NCI-H2081 (cell line): ENCODE results near the gene KRTAP10-2.
"Not testable (repeated sequence)": the region's sequence is repeated elsewhere in the genome, so short reads cannot be mapped to it uniquely, and the experiment has no call there.

Experiments used
- DNase-seq, 2 experiments: peaks; one replicate each; lab custom pipeline; 2025; lab: John Stamatoyannopoulos, UW

Gene KRTAP10-2

DNA sequence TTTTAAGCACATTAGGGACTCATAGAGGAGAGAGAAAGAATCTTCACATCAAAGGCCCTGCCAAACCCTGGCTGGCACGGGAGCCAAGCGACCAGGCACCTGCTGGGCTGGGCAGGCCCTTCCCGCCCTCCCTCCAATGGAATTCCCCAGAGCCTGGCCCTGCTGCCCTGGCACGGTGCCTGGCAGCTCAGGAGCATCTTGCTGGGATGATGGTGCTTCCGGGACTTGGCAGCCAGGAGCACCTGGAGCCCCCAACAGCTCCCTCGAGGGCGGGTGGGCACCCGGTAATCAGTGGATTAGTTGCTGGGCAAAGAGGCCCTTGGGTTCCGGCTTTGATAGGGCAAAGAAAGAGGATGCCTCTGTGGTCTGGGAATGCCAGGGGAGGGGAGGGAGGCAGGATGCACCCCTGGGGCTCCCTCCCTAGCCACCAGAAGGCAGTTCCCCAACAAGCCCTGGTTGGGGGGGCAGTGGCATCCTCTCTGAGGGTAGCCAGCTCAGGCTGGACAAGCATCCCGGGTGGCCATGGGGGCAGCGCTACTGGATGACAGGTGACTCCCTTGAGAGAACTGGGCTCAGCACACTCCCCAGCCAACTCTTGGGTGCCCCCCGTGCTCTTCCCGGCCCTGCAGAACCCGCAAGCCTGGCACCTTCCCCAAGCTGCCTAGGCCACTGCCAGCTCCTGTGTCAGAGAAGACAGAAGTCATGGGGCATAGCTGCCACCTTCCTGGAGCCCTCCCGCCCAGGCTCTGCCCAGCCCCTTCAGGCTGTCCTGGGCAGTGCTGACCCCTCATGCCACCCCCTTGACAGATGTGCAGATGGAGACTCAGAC, 37.7 kb downstream of the KRTAP10-2 start:
- peak; percentile 42 to 69 for DNase-seq

DNA sequence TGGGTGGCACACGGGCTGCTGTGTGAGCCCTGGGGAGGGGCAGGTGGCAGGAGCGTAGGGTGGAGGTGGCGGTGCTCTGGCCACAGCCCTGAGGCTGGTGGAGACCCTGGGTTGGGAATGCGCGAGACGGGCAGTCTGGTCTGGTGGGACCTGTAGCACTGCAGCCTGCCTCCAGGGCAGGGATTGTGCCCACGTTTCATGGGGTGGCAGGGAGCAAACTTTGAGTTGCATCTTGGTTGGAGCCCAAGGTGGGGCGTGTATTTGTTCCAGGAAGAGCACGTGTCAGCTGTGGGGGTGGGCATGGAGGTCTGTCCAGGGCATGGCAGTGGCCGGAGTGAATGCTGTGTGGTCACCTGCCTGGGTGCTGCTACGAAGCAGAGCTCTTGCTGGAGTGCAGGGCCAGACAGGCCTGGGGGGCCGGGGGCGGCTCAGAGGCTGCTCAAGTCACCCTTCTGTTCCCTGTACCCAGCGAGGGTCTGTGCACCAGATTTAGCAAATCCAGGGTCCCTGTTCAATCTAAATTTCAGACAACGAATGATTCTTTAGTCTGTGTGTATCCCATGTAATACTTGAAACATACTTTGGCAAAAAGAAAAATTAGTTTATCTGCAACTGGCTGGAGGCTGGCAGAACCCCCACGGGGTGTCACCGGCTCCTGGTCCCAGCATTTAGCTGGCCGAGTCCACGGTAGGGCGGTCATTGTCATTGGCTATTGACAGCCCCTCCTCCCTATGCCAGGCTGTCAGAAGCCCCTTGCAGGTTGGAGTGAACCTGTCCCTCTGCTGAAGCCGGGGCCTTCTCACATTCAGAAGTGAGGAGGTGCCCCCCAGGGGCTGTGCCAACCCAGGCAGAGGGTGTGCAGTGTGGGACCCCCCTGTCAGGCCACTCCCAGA, 38.6 kb downstream of the KRTAP10-2 start:
- DNase-seq = no peak

DNA sequence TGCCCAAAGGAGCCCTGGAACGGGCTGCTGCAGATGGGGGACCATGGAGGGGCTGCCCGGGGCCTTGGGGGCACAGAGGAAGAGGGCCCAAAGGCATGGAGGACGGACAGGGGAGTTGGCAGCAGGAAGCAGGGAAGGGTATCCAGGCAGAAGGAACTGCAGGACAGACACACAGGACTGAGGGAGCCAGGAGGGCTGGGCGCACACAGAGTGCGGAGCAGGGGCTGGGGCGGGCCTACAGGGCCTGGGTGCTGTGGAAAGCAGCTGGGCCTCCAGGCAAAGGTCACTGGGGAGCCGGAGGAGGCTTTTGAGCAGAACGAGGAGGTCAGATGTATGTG, 39.4 kb downstream of the KRTAP10-2 start:
- DNase-seq = no peak

DNA sequence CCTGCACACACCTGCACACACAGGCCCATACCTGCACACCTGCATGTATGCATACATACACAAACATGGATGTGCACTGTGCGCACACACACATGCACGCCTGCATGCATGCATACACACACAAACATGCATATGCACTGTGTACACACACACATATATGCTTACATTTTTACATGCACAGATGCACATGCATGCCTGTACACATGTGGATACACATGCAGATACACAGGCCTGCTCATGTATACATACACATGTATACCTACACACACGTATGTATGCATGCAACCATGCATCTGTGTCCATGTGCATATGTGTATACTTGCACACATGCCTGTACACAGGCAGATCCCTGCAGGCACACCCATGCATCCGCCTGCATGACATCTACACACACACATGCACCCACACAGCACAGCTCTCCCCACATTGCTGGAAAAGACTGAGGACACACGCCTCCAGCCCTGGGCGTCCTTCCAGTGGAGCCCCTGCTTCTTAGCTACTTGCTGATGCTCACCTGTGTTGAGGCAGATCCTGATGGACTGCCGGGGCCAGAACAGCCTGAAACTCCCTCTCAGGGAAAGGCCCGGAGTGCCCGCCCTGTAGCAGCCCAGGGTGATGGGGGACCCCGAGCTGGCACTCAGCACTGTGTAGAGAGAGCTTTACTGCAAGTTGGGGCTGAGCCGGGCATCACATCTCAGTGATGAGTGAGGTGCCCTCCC, 39.9 kb downstream of the KRTAP10-2 start:
- DNase-seq = no peak

DNA sequence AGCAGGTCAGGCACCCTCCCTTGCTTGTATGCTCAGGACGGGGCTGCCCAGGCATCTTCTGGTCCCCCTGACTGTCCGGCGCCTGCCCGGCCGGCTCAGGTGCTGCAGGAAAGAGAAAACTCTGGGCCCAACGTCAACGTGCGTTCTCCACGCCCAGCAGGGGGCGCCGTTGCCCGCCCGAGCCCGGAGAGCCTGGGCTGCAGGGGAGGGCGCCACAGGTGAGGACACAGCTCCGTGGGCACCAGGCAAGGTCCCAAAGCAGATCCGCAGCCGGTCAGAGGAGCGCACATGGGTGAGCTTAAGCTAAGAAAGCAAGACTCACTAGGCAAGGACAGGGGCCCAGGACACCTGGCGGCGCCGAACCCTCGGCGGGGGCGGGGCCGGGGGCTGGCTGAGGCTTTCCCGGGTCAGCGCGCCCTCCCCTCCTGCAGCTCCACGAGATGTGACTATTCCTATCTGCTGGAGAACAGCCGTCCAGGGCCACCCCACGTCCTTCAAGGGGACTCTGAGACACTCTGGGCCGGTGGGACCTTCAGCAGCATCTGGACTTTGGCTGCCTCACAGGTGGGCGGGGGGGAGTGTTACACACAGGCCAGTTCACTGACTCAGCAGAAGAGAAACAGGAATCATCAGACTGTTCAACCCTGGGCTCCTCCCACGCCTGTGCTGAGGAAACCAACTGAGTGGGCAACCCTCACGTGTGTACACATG, 40.6 kb downstream of the KRTAP10-2 start:
- peak; percentile 55 to 65 for DNase-seq

DNA sequence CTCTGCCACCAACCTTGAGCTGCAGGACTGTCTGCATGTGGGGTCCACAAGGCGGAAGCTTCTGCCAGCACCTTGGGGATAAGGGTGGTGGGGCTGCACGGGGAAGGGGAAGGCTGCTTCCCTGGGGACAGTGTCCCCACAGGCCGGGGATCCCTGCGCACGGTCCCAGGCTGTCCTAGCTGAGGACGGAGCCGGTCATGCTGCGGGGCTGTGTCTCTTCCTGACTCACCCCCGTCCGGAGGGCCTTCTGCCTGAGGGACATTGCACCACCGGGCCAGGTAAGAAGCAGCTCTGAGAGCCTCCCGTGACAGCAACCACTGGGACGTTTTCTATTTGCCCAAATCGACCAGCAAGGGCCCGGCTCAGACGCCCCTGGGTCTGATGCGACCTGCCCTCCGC, 41.2 kb downstream of the KRTAP10-2 start:
- DNase-seq = no peak

DNA sequence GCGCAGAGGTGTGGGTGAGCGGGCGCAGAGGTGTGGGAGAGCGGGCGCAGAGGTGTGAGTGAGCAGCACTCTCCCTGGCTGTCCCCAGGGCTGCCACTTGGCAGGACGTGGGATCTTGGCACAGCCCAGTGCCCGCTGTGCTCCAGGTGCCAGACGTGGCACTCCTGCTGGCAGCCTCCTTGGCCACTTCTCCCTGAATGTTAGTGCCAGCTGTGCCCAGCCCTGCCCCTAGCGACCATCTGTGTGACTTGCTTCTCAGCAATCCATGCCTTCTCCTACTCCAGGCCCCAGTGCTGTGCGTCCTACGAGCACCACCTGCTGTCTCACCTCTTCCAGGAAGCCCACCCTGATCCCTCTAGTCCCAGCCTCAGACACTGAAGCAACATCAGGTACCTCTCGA, 41.8 kb downstream of the KRTAP10-2 start:
- DNase-seq = peak; percentile 65 to 81

DNA sequence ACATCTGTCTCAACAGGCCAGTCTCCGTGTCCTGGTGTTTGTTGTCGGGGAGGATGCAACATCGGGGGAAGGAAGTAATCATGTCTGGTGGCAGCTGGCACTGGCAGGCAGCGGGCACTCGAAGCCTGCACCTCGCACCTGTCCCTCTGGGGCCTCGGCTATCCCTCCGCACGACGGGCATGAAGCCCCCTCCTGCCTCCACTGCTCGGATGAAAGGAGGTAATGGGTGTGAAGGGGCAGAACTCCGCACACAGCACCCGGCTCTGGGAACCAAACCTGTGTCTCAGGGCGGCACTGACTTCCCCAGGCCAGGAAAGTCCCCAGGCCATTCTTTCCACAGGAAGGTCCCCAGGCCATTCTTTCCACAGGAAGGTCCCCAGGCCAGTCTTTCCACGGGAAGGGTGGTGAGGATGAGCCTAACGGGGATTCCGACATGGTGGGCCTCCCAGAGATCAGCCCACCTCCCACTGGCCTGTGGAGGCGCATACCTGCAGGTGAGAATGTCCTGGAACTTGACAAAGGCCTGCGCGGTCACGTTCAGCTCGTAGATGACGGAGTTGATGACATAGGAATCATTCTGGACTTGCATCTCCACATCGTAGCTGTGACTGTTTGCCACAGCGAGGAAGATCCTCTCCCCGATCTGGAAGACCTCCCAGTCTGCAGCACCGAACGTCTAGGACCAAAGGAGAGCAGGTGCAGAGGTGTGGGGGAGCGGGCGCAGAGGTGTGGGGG, 42.4 kb downstream of the KRTAP10-2 start:
- no peak for DNase-seq

DNA sequence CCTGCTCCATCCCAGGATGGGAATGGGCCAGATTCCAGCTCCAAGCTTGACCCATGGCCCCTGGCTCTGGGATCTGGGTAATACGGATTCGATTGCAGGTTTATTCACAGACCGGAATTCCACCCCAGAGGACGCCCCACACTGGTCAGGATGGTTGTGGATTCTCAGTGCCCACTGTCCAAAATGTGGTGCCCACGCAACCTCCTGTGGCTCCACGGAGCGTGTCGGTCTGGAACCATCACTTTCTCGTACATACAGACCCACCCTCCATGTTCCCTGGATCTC, 42.9 kb downstream of the KRTAP10-2 start:
- no peak for DNase-seq

DNA sequence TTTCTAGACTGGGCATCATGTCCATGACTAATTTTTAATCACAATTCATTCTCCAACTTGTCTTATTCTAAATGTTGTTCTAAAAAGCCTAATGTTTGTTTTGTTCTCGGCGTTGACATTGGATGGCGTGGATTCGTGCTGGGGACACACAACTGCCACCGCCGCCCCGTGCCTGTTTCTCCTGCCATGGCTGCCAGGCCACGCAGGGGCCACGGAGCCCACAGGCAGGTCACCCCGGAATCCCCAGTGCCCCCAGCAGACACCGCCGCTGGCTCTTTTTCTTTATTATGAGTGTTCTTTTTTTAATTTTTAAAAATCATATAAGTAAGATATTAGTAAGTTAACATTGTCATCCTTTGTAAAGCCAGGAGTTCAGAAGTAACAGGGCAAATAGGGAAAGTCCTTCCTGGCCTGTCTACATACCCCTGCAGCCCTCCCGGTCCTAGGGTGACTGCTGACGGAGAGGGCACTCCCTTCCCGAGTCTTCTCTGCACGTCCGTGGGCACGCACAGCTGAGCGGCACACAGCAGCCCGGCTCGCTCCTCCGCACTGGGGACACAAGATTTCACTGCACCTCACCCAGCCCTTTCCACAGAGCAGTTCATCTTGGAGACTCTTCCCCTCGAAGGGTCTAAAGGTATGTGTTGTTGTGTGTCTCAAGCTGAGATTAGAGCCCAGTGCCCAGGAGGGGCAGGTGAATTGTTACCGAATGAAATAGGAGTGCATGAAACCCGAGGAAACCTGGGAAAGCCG, 43.5 kb downstream of the KRTAP10-2 start:
- DNase-seq = no peak

DNA sequence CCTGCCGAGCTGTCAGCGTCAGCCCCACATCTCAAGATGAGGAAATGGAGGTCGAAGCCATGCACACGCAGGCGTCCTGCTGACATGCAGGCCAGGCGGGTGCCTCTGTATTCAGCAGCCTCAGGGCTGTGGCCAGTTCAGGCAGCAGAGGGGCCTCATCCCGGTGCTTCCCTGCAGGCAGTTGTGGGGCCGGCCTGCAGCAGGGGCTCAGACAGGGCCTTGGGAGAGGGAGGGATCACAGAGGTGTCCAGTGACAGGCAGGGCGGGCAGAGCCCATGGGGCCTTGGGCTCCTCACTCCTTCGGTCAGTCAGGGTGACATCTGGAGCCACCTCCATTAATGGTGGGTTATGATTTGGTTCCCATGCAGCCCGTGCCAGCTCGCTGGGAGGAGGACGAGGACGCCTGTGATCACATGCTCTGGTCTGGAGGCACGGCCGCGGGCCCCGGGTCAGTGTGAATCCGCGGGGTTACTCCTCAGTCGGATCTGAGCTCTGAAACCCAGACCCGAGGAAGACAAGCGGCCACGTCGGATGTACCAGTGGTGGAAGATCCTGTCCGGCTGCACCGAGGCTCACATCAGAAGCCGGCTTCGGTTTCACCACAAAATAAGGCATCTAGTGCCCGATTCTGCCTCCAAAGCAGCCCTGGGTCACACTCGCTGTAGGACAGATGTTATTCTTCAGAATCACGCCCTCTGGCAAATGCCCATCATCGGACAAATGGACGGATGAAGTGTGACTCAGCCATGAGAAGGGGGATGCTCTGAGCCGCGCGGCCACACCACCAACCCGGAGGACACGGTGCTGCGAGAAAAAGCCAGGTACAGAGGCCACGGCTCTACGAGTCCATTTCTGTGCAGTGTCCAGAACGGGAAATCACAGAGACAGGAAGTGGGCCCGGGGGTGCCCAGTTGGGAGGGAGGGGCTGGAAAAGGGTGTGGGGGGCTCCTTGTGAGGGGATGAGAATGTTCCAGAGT, 44.7 kb downstream of the KRTAP10-2 start:
- no peak for DNase-seq

DNA sequence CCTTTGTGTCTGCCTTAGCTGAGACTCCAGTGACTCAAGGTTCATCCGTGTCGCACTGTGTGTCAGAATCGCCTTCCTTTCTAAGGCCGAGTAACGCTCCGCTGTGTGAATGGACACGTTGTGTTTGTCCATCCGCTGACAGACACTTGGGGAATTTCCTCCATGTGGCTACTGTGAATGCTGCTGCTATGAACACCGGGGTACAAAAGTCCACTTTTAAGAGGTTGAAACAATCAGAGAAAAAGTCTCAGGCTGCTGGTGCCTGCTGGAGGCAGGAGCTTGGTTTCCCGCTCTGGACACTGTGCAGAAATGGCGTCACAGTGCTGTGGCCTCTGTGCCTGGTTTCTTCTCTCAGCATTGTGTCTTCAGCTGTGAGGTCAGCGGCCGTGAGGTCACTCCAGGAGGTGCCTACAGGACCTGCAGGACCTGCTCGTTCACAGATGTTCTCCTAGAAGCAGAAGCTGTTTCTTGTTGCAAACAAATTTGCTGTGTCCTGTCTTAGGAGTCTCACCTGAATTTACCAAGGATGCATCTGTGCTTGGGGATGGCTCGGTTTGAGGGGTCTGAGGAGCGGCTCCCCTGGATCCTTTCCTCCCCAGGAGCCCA, 45.5 kb downstream of the KRTAP10-2 start:
- DNase-seq = no peak

DNA sequence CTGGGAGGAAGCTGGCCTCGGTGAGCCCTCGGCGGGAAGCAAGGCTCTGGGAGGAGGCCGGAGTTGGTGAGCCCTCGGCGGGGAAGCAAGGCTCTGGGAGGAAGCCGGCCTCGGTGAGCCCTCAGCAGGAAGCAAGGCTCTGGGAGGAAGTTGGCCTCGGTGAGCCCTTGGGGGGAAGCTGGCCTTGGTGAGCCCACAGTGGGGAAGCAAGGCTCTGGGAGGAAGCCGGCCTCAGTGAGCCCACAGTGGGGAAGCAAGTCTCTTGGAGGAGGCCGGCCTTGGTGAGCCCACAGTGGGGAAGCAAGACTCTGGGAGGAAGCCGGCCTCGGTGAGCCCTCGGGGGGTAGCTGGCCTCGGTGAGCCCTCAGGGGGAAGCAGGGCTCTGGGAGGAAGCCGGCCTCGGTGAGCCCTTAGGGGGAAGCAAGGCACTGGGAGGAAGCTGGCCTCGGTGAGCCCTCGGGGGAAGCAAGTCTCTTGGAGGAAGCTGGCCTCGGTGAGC, 47.4 kb downstream of the KRTAP10-2 start:
- DNase-seq = no peak

DNA sequence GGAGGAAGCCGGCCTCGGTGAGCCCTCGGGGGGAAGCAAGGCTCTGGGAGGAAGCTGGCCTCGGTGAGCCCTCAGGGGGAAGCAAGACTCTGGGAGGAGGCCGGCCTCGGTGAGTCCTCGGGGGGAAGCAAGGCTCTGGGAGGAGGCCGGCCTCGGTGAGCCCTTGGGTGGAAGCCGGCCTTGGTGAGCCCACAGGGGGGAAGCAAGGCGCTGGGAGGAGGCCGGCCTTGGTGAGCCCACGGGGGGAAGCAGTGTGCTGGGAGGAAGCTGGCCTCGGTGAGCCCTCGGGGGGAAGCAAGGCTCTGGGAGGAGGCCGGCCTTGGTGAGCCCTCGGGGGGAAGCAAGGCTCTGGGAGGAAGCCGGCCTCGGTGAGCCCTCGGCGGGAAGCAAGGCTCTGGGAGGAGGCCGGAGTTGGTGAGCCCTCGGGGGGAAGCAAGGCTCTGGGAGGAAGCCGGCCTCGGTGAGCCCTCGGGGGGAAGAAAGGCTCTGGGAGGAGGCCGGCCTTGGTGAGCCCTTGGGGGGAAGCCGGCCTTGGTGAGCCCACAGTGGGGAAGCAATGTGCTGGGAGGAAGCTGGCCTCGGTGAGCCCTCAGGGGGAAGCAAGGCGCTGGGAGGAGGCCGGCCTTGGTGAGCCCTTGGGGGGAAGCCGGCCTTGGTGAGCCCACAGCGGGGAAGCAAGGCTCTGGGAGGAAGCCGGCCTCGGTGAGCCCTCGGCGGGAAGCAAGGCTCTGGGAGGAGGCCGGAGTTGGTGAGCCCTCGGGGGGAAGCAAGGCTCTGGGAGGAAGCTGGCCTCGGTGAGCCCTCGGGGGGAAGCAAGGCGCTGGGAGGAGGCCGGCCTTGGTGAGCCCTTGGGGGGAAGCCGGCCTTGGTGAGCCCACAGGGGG, 48.1 kb downstream of the KRTAP10-2 start:
- DNase-seq = not testable (repeated sequence)

DNA sequence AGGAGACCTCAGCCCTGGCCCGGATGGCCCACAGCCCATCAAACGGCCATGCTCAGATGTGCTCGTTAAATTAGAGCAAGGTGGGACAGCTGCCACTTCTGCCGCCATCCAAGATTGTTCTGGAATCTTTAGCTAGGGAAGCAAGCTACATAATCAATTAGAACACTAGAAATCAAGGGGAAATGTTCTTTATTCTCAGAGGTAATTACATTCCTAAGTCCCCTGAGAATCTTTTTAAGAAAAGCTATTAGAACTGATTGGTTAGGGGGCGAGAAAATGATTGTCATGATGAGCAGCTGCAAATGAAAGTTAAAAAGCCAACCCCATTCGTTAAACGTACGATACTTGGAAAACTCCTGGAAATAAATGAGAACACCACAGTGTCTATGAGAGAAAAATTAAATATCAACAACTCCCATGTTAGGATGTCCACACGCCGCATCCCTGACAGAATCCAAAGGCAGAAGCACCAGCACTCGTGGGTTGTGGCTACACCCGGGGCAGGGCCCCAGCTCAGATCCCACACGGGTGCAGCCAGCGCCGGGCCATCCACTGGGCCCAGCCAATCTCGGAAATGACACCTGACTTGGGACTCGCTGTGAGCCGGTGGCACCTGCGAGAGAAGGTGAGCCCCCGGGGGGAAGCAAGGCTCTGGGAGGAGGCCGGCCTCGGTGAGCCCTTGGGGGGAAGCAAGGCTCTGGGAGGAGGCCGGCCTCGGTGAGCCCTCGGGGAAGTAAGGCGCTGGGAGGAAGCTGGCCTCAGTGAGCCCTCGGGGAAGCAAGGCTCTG, 48.9 kb downstream of the KRTAP10-2 start:
- no peak for DNase-seq
